Astrocyte (in vitro differentiated cells and primary cell): ENCODE measurements around the gene RNF144A. TPM values are rescaled to one million over a fixed set of nuclear protein-coding genes. Genes with fewer than 3 reads are reported as not detected.

Experiments
- DNase-seq: peaks from one replicate; pipeline ENCODE4 v3.0.0-alpha.2; 2010; ENCODE audit warnings: low read depth
- FAIRE-seq: peaks from 2 replicates; lab custom pipeline; 2011; peaks lifted over from hg19 to GRCh38; lab: Jason Lieb, UNC
- H2AFZ ChIP-seq: 2 replicates; pipeline ENCODE4 v1.6.0; 2012; ENCODE audit warnings: low read depth, low read length, inconsistent platforms
- H3K27ac ChIP-seq: 2 replicates; pipeline ENCODE4 v1.5.1; 2011; ENCODE audit warnings: low read depth, low read length, inconsistent platforms
- H3K27me3 ChIP-seq: 2 replicates; pipeline ENCODE4 v1.6.0; 2011; ENCODE audit warnings: low read length, inconsistent platforms; ENCODE audit not compliant: insufficient read depth
- H3K36me3 ChIP-seq: 2 replicates; pipeline ENCODE4 v1.5.1; 2011; ENCODE audit warnings: low read length, inconsistent platforms; ENCODE audit not compliant: insufficient read depth
- H3K4me1 ChIP-seq: 2 replicates; pipeline ENCODE4 v1.5.1; 2011; ENCODE audit warnings: low read length, inconsistent platforms; ENCODE audit not compliant: insufficient read depth
- H3K4me2 ChIP-seq: 2 replicates; pipeline ENCODE4 v1.6.0; 2012; ENCODE audit warnings: low read length, inconsistent platforms
- H3K4me3 ChIP-seq: 2 replicates; pipeline ENCODE4 v1.5.1; 2011; ENCODE audit warnings: low read depth, mild to moderate bottlenecking, low read length, inconsistent platforms; ENCODE audit not compliant: insufficient read depth
- H3K79me2 ChIP-seq: 2 replicates; pipeline ENCODE4 v1.6.0; 2012; ENCODE audit warnings: mild to moderate bottlenecking, low read length, inconsistent platforms; ENCODE audit not compliant: insufficient read depth
- H3K9ac ChIP-seq: 2 replicates; pipeline ENCODE4 v1.6.0; 2012; ENCODE audit warnings: mild to moderate bottlenecking, low read length, inconsistent platforms
- H3K9me3 ChIP-seq: 2 replicates; pipeline ENCODE4 v1.5.1; 2012; ENCODE audit warnings: low read depth, mild to moderate bottlenecking, low read length, inconsistent platforms; ENCODE audit not compliant: insufficient read depth
- H4K20me1 ChIP-seq: 2 replicates; pipeline ENCODE4 v1.6.0; 2012; ENCODE audit warnings: low read length, inconsistent platforms; ENCODE audit not compliant: insufficient read depth
- H3K27ac Mint-ChIP-seq: one replicate; pipeline ENCODE4 v1.8.0; 2021; ENCODE audit warnings: mild to moderate bottlenecking, mixed read lengths; ENCODE audit not compliant: unreplicated experiment
- H3K27me3 Mint-ChIP-seq: one replicate; pipeline ENCODE4 v1.8.0; 2021; ENCODE audit warnings: low read depth, mixed read lengths; ENCODE audit not compliant: unreplicated experiment
- H3K36me3 Mint-ChIP-seq: one replicate; pipeline ENCODE4 v1.8.0; 2021; ENCODE audit warnings: low read depth, mixed read lengths; ENCODE audit not compliant: unreplicated experiment
- H3K4me1 Mint-ChIP-seq: one replicate; pipeline ENCODE4 v1.8.0; 2021; ENCODE audit warnings: low read depth, mixed read lengths; ENCODE audit not compliant: unreplicated experiment
- H3K4me3 Mint-ChIP-seq: one replicate; pipeline ENCODE4 v1.8.0; 2021; ENCODE audit warnings: mild to moderate bottlenecking, moderate library complexity, mixed read lengths; ENCODE audit not compliant: unreplicated experiment
- H3K9me3 Mint-ChIP-seq: one replicate; pipeline ENCODE4 v1.8.0; 2021; ENCODE audit warnings: mild to moderate bottlenecking, mixed read lengths; ENCODE audit not compliant: unreplicated experiment
- CTCF ChIP-seq: IDR thresholded peaks from 2 replicates; pipeline ENCODE4 v1.5.1; 2011; ENCODE audit warnings: low read depth, mild to moderate bottlenecking, inconsistent platforms, low read length, moderate library complexity; ENCODE audit not compliant: insufficient read depth
- EZH2 ChIP-seq: IDR thresholded peaks from 2 replicates; pipeline ENCODE4 v1.6.1; 2012; ENCODE audit warnings: mild to moderate bottlenecking, low read length, inconsistent platforms; ENCODE audit not compliant: insufficient read depth
- total RNA-seq: library from RNA; stranded (reverse); gene quantifications from 2 replicates; pipeline ENCODE4 v1.2.1, GENCODE V29; 2021

The RNF144A gene
- total RNA-seq, 1 donor from 2014 or later = 4.9 TPM

GRCh38 chr2:7089898-7090510 lies 172.8 kb downstream of the RNF144A start:
- Mint-ChIP-seq H3K27me3 (peaks cover under 1% of the 10 kb centered on the region), H3K4me3 (no peak overlapping the region), H3K9me3 (peaks cover 2% of the 10 kb centered on the region), H3K4me1 (peaks cover 2% of the 10 kb centered on the region), H3K27ac (no peak overlapping the region), H3K36me3 (no peaks in the 10 kb centered on the region)
- DNase-seq (no peak), FAIRE-seq (no peak)
- Histone ChIP-seq H3K9me3 (no peaks in the 10 kb centered on the region), H4K20me1 (no peaks in the 10 kb centered on the region), H2AFZ (no peak overlapping the region), H3K4me3 (no peak overlapping the region), H3K27ac (no peak overlapping the region), H3K9ac (no peak overlapping the region), H3K79me2 (no peaks in the 10 kb centered on the region), H3K4me1 (peaks cover 7% of the 10 kb centered on the region), H3K27me3 (no peaks in the 10 kb centered on the region), H3K4me2 (no peak overlapping the region), H3K36me3 (no peaks in the 10 kb centered on the region)
- no peak for TF ChIP-seq CTCF
- no peak for TF ChIP-seq EZH2

- H3K36me3 Mint-ChIP-seq = no peaks in the 10 kb centered on the region
- Histone ChIP-seq H3K4me3 (no peak overlapping the region), H3K9ac (no peak overlapping the region), H4K20me1 (no peaks in the 10 kb centered on the region), H3K9me3 (no peaks in the 10 kb centered on the region), H3K36me3 (no peaks in the 10 kb centered on the region), H3K27ac (no peak overlapping the region), H2AFZ (no peak overlapping the region), H3K27me3 (no peaks in the 10 kb centered on the region), H3K4me2 (no peak overlapping the region), H3K79me2 (no peaks in the 10 kb centered on the region), H3K4me1 (peaks cover 7% of the 10 kb centered on the region)
- H3K9me3 Mint-ChIP-seq = peaks cover 2% of the 10 kb centered on the region
- no peak overlapping the region for H3K4me3 Mint-ChIP-seq
- no peak for TF ChIP-seq EZH2
- no peak for TF ChIP-seq CTCF
- H3K27me3 Mint-ChIP-seq = peaks cover 5% of the 10 kb centered on the region
- DNase-seq = no peak
- peaks cover 9% of the 10 kb centered on the region for H3K4me1 Mint-ChIP-seq
- no peak for FAIRE-seq
- H3K27ac Mint-ChIP-seq = no peak overlapping the region
Measured at GRCh38 chr2:7093376-7093775, 176.2 kb downstream of the RNF144A start.

Other genes starting within 250 kb of the RNF144A start
- 32.5 and 38.6 TPM in 2 replicates for gene CMPK2, start 51.5 kb upstream of the RNF144A start, total RNA-seq
- 9.5 and 11.8 TPM in 2 replicates for gene RSAD2, start 39.6 kb upstream of the RNF144A start, total RNA-seq